NCI-H524 (cell line): ENCODE results near the gene CREBBP.

Source experiments
- DNase-seq, 2 experiments: peaks; one replicate each; lab custom pipeline; 2025; lab: John Stamatoyannopoulos, UW

Gene CREBBP

GRCh38 chr16:3797904-3798811, 82.4 kb downstream of the CREBBP start:
- DNase-seq: no peak

- DNase-seq: no peak
These were observed 83.0 kb downstream of the CREBBP start for GRCh38 chr16:3797473-3797872.

GRCh38 chr16:3793161-3793576, 87.3 kb downstream of the CREBBP start:
- no peak for DNase-seq

- DNase-seq: no peak
These were observed 88.0 kb downstream of the CREBBP start for GRCh38 chr16:3792472-3793012.

- no peak for DNase-seq
These were observed 88.8 kb downstream of the CREBBP start for GRCh38 chr16:3791701-3792100.

GRCh38 chr16:3789375-3790099, 91.0 kb downstream of the CREBBP start:
- DNase-seq: no peak

GRCh38 chr16:3788711-3789374, 91.7 kb downstream of the CREBBP start:
- no peak for DNase-seq

GRCh38 chr16:3787924-3788661, 92.4 kb downstream of the CREBBP start:
- no peak for DNase-seq

- DNase-seq: no peak
These were observed 95.1 kb downstream of the CREBBP start for GRCh38 chr16:3785413-3785812.

GRCh38 chr16:3783516-3783915, 97.0 kb downstream of the CREBBP start:
- no peak for DNase-seq

- no peak for DNase-seq
These were observed 97.9 kb downstream of the CREBBP start for GRCh38 chr16:3782566-3782965.

- no peak for DNase-seq
These were observed 99.1 kb downstream of the CREBBP start for GRCh38 chr16:3781421-3781820.

GRCh38 chr16:3780570-3780969, 99.9 kb downstream of the CREBBP start:
- peak in 1 of 2 experiments; percentile 62 for DNase-seq

GRCh38 chr16:3776316-3776715, 104.2 kb downstream of the CREBBP start:
- no peak for DNase-seq

GRCh38 chr16:3774819-3775218, 105.7 kb downstream of the CREBBP start:
- no peak for DNase-seq

- DNase-seq: no peak
These were observed 106.3 kb downstream of the CREBBP start for GRCh38 chr16:3774156-3774767.

GRCh38 chr16:3773663-3774062, 106.8 kb downstream of the CREBBP start:
- no peak for DNase-seq

- DNase-seq: no peak
These were observed 109.0 kb downstream of the CREBBP start for GRCh38 chr16:3771513-3771912.

GRCh38 chr16:3770530-3770929, 110.0 kb downstream of the CREBBP start:
- no peak for DNase-seq

GRCh38 chr16:3769942-3770341, 110.6 kb downstream of the CREBBP start:
- no peak for DNase-seq

- DNase-seq: no peak
These were observed 111.5 kb downstream of the CREBBP start for GRCh38 chr16:3769013-3769412.
